NCI-H82 treated with DMSO at 0.1 percent for 48 hours (cell line): ENCODE measurements around the gene CHD8.
A peak's percentile ranks its signal among the peaks of the same experiment; 100 is the strongest.

Source experiments
- DNase-seq: peaks from one replicate; lab custom pipeline; 2025; ENCODE audit not compliant: unreplicated experiment; lab: John Stamatoyannopoulos, UW

Gene CHD8

GRCh38 chr14:21440859-21441258 lies 15.1 kb downstream of the CHD8 start:
- no peak for DNase-seq

- DNase-seq, result peak; percentile 84
Measured at GRCh38 chr14:21437063-21437901, 18.6 kb downstream of the CHD8 start.

GRCh38 chr14:21436567-21437062 lies 19.3 kb downstream of the CHD8 start:
- no peak for DNase-seq

GRCh38 chr14:21431126-21431525 lies 24.8 kb downstream of the CHD8 start:
- no peak for DNase-seq

GRCh38 chr14:21428930-21429329 lies 27.0 kb downstream of the CHD8 start:
- no peak for DNase-seq

GRCh38 chr14:21426692-21427091 lies 29.2 kb downstream of the CHD8 start:
- DNase-seq, result no peak

- DNase-seq, result no peak
Measured at GRCh38 chr14:21419528-21419927, 36.4 kb downstream of the CHD8 start.

- DNase-seq, result no peak
Measured at GRCh38 chr14:21415329-21415728, 40.6 kb downstream of the CHD8 start.

GRCh38 chr14:21414137-21414631 lies 41.7 kb downstream of the CHD8 start:
- DNase-seq, result no peak

- no peak for DNase-seq
Measured at GRCh38 chr14:21408147-21408546, 47.8 kb downstream of the CHD8 start.

- no peak for DNase-seq
Measured at GRCh38 chr14:21406213-21406612, 49.7 kb downstream of the CHD8 start.

- no peak for DNase-seq
Measured at GRCh38 chr14:21405097-21405496, 50.8 kb downstream of the CHD8 start.

- no peak for DNase-seq
Measured at GRCh38 chr14:21399311-21399870, 56.5 kb downstream of the CHD8 start.

GRCh38 chr14:21398901-21399300 lies 57.0 kb downstream of the CHD8 start:
- DNase-seq, result no peak

GRCh38 chr14:21395450-21395849 lies 60.5 kb downstream of the CHD8 start:
- no peak for DNase-seq

GRCh38 chr14:21385188-21385904 lies 70.6 kb downstream of the CHD8 start:
- no peak for DNase-seq

- DNase-seq, result peak; percentile 17
Measured at GRCh38 chr14:21384494-21384851, 71.5 kb downstream of the CHD8 start.

GRCh38 chr14:21383848-21384493 lies 72.0 kb downstream of the CHD8 start, which contains the start of gene SUPT16H:
Gene SUPT16H (minus strand): TSS chr14:21384019. CDS start chr14:21383927, 92 bp downstream.
- peak; percentile 92 for DNase-seq

GRCh38 chr14:21382886-21383847 lies 72.8 kb downstream of the CHD8 start:
- no peak for DNase-seq

- no peak for DNase-seq
Measured at GRCh38 chr14:21382095-21382494, 73.8 kb downstream of the CHD8 start.
